ENCODE measurements around the gene PCSK5. TPM values are rescaled to one million over a fixed set of nuclear protein-coding genes. Genes with fewer than 3 reads are reported as not detected.
A peak's percentile ranks its signal among the peaks of the same experiment; 100 is the strongest.
"Not testable (repeated sequence)": the region's sequence is repeated elsewhere in the genome, so short reads cannot be mapped to it uniquely, and the experiment has no call there.

Gene PCSK5
- 11.1 and 13.3 TPM in 2 replicates for total RNA-seq (2014; rRNA removed; shearing (Covaris generic))
- polyA plus RNA-seq (2014; cell fraction: nucleus; rRNA removed), result 13.3 and 17.0 TPM in 2 replicates

DNA sequence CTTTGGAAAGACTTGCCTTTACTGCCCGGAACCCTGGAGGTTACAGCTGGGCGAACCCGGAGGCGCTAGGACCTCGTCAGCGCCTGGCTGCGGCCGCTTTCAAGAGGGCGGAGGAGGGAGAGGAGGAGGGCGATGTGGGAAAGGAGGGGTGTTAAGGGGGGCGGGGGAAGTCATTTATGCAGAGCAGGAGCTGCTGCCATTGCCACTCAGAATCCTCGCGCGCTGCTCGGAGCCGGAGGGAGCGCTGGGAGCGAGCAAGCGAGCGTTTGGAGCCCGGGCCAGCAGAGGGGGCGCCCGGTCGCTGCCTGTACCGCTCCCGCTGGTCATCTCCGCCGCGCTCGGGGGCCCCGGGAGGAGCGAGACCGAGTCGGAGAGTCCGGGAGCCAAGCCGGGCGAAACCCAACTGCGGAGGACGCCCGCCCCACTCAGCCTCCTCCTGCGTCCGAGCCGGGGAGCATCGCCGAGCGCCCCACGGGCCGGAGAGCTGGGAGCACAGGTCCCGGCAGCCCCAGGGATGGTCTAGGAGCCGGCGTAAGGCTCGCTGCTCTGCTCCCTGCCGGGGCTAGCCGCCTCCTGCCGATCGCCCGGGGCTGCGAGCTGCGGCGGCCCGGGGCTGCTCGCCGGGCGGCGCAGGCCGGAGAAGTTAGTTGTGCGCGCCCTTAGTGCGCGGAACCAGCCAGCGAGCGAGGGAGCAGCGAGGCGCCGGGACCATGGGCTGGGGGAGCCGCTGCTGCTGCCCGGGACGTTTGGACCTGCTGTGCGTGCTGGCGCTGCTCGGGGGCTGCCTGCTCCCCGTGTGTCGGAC is at the start of gene PCSK5:
PCSK5 (plus strand) TSS at position 202 of the 805 bp plus-strand sequence; CDS start at position 711, 509 bp downstream.
- DNase-seq (ENCODE audit: extremely low read depth, low read depth), result peak; percentile 95

- no peak for DNase-seq (ENCODE audit: extremely low read depth, low read depth)
These were observed 46.2 kb upstream of the PCSK5 start for GRCh38 chr9:75844321-75844720.

DNA sequence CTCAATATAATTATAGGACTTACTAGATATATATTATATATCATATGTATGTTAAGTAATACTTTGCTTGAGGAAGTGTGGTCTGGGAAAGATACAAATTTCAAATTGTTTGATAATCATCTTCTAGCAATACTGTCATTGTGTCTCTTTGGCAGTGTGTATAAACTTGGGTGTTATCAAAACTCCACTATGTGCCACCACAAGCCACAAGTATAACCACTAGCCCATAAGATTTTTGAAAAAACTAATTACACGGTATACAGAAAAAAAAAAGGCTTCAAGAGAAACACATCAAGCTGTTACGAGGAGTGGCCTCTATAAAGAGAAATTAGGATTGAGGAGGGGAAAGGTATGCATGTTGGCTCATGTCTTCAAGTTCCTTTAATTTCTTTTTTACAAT is 44.7 kb upstream of the PCSK5 start:
- DNase-seq (ENCODE audit: extremely low read depth, low read depth), result no peak

DNA sequence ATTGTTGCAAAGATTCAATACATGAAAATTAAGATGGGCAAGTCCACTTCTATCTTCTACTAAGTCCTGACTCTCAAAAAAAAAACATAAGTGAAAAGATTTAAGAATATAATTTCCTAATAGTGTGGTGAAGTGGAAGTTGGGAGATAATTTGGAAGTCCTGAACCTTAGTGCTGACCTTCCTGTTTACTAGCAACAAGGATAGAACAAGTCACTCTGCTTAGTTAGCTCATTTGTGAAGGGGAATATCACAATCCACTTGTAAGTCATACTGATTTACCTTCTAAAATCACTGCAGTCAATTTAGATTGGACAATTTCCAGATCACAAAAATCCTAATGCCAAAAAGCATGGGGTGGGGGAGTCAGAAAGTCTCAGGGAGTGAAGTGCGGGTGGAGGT is 43.4 kb upstream of the PCSK5 start:
- DNase-seq (ENCODE audit: extremely low read depth, low read depth), result no peak

GRCh38 chr9:75850459-75851200 is 39.8 kb upstream of the PCSK5 start:
- no peak for DNase-seq (ENCODE audit: extremely low read depth, low read depth)

GRCh38 chr9:75851917-75852316 is 38.6 kb upstream of the PCSK5 start:
- DNase-seq (ENCODE audit: extremely low read depth, low read depth), result no peak

GRCh38 chr9:75852746-75853145 is 37.7 kb upstream of the PCSK5 start:
- DNase-seq (ENCODE audit: extremely low read depth, low read depth), result no peak

- peak; percentile 46 for DNase-seq (ENCODE audit: extremely low read depth, low read depth)
These were observed 35.0 kb upstream of the PCSK5 start for GRCh38 chr9:75855509-75855908.

DNA sequence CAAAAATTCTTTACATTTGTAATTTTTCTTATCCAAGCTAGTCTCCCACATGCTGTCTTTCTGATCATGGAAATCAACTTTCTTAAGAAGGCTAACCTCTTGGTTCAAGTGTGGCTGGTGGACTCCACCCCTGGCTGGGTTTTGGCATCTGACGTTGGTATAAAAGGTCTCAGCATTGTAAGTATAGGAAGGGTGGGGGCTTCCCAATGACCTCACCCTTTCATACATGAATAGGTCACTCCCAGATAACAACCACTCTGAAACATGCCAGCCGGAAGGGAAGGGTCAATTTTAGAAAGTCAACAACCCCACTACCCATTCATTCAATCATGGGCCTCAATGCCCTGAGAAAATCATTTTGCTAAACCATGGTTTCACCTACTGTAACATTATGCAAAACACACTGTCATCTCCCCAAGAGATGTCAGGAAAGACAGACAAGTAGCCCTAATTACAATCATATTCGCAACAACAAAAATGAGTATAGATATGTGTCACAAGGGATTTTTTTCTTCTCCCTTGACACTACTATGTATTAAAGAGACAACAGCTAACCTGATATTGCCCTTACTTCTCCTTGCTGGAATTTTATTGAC is 31.9 kb upstream of the PCSK5 start:
- DNase-seq (ENCODE audit: extremely low read depth, low read depth), result no peak

- no peak for DNase-seq (ENCODE audit: extremely low read depth, low read depth)
These were observed 26.2 kb upstream of the PCSK5 start for GRCh38 chr9:75864266-75864665.

- peak; percentile 67 for DNase-seq (ENCODE audit: extremely low read depth, low read depth)
These were observed 24.1 kb upstream of the PCSK5 start for GRCh38 chr9:75866273-75866871.

- not testable (repeated sequence) for DNase-seq (ENCODE audit: extremely low read depth, low read depth)
These were observed 21.9 kb upstream of the PCSK5 start for GRCh38 chr9:75868526-75868925.

DNA sequence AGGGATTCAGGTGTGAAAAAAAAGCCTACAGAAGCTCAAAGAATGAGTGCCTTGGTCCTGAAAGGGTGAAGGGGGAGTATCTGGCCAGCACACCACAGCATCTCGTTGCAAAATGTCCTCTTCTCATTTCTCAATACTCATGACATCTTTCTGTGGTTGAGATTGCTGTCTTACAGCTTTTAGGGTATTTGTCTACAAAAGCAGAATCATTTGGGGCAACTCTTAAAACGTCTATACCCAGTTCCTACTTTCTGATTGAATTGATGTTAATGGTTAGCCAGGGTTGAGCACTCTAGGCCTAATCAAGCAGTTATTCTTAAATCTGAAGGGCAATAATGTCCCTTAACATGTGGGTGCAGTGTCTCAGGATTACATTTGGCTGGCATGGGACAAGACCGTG is 21.2 kb upstream of the PCSK5 start:
- DNase-seq (ENCODE audit: extremely low read depth, low read depth), result no peak

DNA sequence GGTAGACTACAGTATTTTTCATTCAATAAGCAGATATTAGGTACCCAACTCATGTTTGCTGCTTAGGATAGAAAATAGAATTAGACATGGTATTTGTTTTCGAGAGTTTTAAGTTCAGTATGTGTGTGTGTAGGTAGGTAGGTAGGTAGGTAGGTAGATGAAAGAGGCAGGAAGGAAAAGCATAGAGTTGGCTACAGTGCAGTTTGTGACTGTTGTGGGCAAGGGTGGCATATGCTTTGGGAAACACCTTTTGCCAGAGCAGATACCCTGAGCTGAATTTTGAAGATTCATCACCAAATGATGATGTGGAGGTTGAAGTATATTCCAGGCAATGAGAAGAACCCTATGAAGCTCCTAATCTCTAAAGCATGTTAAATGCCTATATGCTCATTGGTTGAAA is 20.0 kb upstream of the PCSK5 start:
- DNase-seq (ENCODE audit: extremely low read depth, low read depth), result no peak

GRCh38 chr9:75871624-75872023 is 18.8 kb upstream of the PCSK5 start:
- DNase-seq (ENCODE audit: extremely low read depth, low read depth), result no peak

DNA sequence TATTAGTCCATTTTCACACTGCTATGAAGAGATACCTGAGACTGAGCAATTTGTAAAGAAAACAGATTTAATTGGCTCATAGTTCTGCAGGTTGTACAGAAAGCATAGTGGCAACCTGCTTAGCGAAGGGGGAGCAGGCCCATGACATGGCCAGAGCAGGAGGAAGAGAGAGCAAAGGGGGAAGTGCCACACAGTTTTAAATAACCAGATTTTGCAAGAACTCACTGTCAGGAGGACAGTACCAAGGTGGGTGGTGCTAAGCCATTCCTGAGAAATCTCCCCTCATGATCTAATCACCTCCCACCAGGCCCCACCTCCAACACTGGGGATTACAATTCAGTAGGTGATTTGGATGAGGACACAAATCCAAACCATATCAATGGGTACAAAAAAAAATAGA is 16.8 kb upstream of the PCSK5 start:
- no peak for DNase-seq (ENCODE audit: extremely low read depth, low read depth)

GRCh38 chr9:75876999-75877640 is 13.4 kb upstream of the PCSK5 start:
- DNase-seq (ENCODE audit: extremely low read depth, low read depth), result no peak

GRCh38 chr9:75878488-75878860 is 12.0 kb upstream of the PCSK5 start:
- DNase-seq (ENCODE audit: extremely low read depth, low read depth), result no peak

- DNase-seq (ENCODE audit: extremely low read depth, low read depth), result peak; percentile 88
These were observed 9.9 kb upstream of the PCSK5 start for GRCh38 chr9:75880618-75881017.

GRCh38 chr9:75881761-75882160 is 8.7 kb upstream of the PCSK5 start:
- DNase-seq (ENCODE audit: extremely low read depth, low read depth), result no peak

DNA sequence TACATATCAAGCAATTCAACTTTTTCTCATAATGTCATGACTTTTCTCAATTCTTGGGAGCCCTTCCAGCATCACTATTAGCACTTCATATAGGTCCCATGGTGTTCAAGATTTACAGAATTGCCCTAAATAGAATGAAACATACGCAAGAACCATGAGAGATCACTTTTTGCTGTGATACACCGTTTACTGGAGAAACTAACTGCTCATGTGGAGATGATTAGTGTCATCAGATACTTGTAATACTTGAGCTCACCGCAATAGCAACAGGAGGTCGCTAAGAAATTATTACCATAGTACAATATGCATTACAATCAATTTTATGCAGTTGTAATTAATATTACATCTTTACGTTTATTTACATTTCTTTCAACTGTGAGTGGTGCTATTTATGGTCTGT is 4.8 kb upstream of the PCSK5 start:
- no peak for DNase-seq (ENCODE audit: extremely low read depth, low read depth)
